ENCODE data around the gene MN1. TPM values are rescaled to one million over a fixed set of nuclear protein-coding genes. Genes with fewer than 3 reads are reported as not detected.

Gene MN1
- total RNA-seq, 4 donors from 2014 or later, result 1.7 to 7.0 (median 2.4) TPM

GRCh38 chr22:27808451-27809225 lies 7.1 kb upstream of the MN1 start:
- no peak for DNase-seq (ENCODE audit: low spot score in 2 of 2)
- intact Hi-C loops (cut with DNase I; ENCODE audit: low total_unique reads), result no loop called here
- WGBS, 2 donors, result 76 to 82% methylated on average over 18 of the region's 18 CpGs
- H3K4me3 ChIP-seq (ENCODE audit: low read depth, poor library complexity, severe bottlenecking), result no peak overlapping the region
- TF ChIP-seq POLR2A (IDR thresholded peaks at IDR 0.05), result no peak
- TF ChIP-seq CTCF (IDR thresholded peaks at IDR 0.05), result no peak

- TF ChIP-seq POLR2A (IDR thresholded peaks at IDR 0.05) (no peak), CTCF (IDR thresholded peaks at IDR 0.05) (no peak)
- no peak overlapping the region for H3K4me3 ChIP-seq (ENCODE audit: low read depth, poor library complexity, severe bottlenecking)
- 85 to 90% methylated on average over 7 of the region's 7 CpGs for WGBS, 2 donors
- DNase-seq (ENCODE audit: low spot score in 2 of 2), result no peak
- intact Hi-C loops (cut with DNase I; ENCODE audit: low total_unique reads), result no loop called here
Observed at GRCh38 chr22:27805841-27806240, 4.3 kb upstream of the MN1 start.

GRCh38 chr22:27804470-27805297 lies 3.1 kb upstream of the MN1 start:
- intact Hi-C loops (cut with DNase I; ENCODE audit: low total_unique reads), result no loop called here
- 35 to 56% methylated on average over 22 to 30 of the region's 31 CpGs for WGBS, 2 donors
- peak in 1 of 2 donors; percentile 93 for DNase-seq (ENCODE audit: low spot score in 2 of 2)
- no peak overlapping the region for H3K4me3 ChIP-seq (ENCODE audit: low read depth, poor library complexity, severe bottlenecking)
- TF ChIP-seq POLR2A (IDR thresholded peaks at IDR 0.05) (no peak), CTCF (IDR thresholded peaks at IDR 0.05) (no peak)

- no peak for DNase-seq (ENCODE audit: low spot score in 2 of 2)
- intact Hi-C loops (cut with DNase I; ENCODE audit: low total_unique reads), result no loop called here
- 75 to 77% methylated on average over 11 of the region's 11 CpGs for WGBS, 2 donors
- TF ChIP-seq CTCF (IDR thresholded peaks at IDR 0.05) (no peak), POLR2A (IDR thresholded peaks at IDR 0.05) (no peak)
- H3K4me3 ChIP-seq (ENCODE audit: low read depth, poor library complexity, severe bottlenecking), result no peak overlapping the region
Observed at GRCh38 chr22:27803841-27804415, 2.4 kb upstream of the MN1 start.

GRCh38 chr22:27802346-27803073 lies 954 bp upstream of the MN1 start:
- H3K4me3 ChIP-seq (ENCODE audit: low read depth, poor library complexity, severe bottlenecking), result peak overlapping the region; percentile 50
- DNase-seq (ENCODE audit: low spot score in 2 of 2), result no peak
- intact Hi-C loops (cut with DNase I; ENCODE audit: low total_unique reads), result no loop called here
- WGBS, 2 donors, result 26% methylated on average over 35 of the region's 35 CpGs
- TF ChIP-seq POLR2A (IDR thresholded peaks at IDR 0.05) (no peak), CTCF (IDR thresholded peaks at IDR 0.05) (no peak)
